Body of pancreas (tissue), 4 donors: Measurements from ENCODE around the gene SLC25A30.

ENCODE experiments used
- POLR2A ChIP-seq, 3 donors: fragments of 450-650 bp; IDR thresholded peaks; one replicate each; pipeline ENCODE4 v1.6.1; 2016; ENCODE audit warnings: antibody characterized with exemption in 3 of 3, mild to moderate bottlenecking in 2 of 3
- TF ChIP-seq, protein P1 (sequence below), 7 experiments: fragments of 450-650 bp in 4 of 7; fragments of 200-600 bp in 3 of 7; sonication (generic) in 3 of 7; IDR thresholded peaks; one replicate each; pipeline ENCODE4 v1.5.1; 2016 to 2019; ENCODE audit warnings: antibody characterized with exemption in 7 of 7

DNA sequence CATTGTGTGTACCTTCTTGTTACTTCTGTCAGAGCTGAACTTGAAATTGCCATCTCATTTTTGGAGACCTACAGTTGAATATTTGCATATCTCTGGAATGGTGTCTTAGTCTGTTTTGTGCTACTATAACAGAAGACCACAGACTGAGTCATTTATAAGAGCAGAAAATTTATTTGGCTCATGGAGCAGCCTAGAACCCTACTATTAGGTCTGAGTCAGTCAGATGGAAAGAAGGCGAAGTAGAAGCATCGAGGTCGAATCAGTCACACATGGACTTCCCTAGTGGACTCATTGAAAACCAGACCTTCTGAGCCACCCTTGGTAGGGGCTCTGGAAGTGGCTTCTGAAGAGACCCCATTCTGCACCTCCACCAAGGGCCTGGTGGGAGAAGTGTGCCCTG is 43.3 kb downstream of the SLC25A30 start:
- TF ChIP-seq, protein P1, sequence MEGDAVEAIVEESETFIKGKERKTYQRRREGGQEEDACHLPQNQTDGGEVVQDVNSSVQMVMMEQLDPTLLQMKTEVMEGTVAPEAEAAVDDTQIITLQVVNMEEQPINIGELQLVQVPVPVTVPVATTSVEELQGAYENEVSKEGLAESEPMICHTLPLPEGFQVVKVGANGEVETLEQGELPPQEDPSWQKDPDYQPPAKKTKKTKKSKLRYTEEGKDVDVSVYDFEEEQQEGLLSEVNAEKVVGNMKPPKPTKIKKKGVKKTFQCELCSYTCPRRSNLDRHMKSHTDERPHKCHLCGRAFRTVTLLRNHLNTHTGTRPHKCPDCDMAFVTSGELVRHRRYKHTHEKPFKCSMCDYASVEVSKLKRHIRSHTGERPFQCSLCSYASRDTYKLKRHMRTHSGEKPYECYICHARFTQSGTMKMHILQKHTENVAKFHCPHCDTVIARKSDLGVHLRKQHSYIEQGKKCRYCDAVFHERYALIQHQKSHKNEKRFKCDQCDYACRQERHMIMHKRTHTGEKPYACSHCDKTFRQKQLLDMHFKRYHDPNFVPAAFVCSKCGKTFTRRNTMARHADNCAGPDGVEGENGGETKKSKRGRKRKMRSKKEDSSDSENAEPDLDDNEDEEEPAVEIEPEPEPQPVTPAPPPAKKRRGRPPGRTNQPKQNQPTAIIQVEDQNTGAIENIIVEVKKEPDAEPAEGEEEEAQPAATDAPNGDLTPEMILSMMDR (IDR thresholded peaks at IDR 0.05) = no peak
- no peak for TF ChIP-seq POLR2A (IDR thresholded peaks at IDR 0.05)
